ENCODE results near the gene ROR1.

The ROR1 gene

DNA sequence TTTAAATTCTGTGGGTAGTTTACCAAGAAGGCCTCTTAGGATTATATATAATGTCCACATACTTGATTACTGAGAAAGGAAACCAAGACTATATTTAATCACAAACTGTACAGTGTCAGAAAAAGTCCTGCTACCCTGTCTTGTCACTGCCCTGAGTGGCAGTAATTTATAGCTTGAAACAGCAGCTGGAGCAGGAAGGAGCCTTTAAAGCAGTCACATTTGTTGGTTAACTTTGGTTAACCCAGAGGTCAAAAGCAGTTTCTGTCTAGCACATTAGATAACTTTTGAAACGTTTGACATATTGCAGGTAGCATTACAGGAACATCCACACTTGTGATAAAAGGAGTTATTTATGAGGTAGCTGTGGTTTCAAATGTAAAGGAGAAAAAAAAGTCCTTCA, 161.7 kb downstream of the ROR1 start:
- DNase-seq = no peak
- intact Hi-C loops (cut with DNase I) = no loop called here

GRCh38 chr1:63936276-63936675, 162.5 kb downstream of the ROR1 start:
- no peak for DNase-seq
- intact Hi-C loops (cut with DNase I) = no loop called here

GRCh38 chr1:63936801-63937200, 163.0 kb downstream of the ROR1 start:
- intact Hi-C loops (cut with DNase I) = no loop called here
- DNase-seq = no peak

- intact Hi-C loops (cut with DNase I) = no loop called here
- no peak for DNase-seq
These were observed 163.7 kb downstream of the ROR1 start for GRCh38 chr1:63937461-63938022.

- intact Hi-C loops (cut with DNase I) = no loop called here
- no peak for DNase-seq
These were observed 166.6 kb downstream of the ROR1 start for GRCh38 chr1:63940440-63940839.

GRCh38 chr1:63943393-63943792, 169.6 kb downstream of the ROR1 start:
- intact Hi-C loops (cut with DNase I) = no loop called here
- no peak for DNase-seq

- no peak for DNase-seq
- intact Hi-C loops (cut with DNase I) = no loop called here
These were observed 172.1 kb downstream of the ROR1 start for GRCh38 chr1:63945943-63946342.

DNA sequence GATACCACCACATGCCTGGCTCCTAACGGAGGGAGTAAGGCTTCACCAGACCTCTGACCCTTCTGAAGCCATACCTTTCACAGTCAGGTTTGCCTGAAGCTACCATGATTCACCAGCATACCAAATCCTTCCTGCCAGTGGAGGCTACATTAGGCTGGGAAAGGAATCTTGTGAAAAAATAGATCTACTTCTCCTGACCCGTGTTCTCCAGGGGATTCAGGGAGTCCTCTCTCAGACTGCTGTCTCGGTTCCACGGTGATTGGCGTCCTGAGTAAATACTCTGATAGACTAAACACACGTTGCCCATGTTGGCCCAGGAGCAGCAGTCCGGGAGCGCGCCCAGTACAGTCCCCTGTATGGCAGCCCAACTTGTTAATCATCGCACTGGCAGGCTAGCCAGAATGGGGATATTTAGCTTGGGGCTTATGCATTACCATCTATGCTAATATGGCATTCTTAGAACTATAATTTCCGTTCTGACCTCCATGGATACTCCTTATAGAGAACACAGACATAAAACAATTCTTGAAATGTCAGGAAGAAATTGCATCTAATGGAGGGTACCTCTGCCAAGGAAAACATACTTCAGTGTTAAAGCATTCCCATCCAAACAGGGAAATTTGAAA, 173.2 kb downstream of the ROR1 start:
- DNase-seq = no peak

GRCh38 chr1:63947904-63948303, 174.1 kb downstream of the ROR1 start:
- intact Hi-C loops (cut with DNase I) = no loop called here
- no peak for DNase-seq

More for the DNA sequence above, 173.2 kb downstream of the ROR1 start:
- intact Hi-C loops (cut with DNase I) = no loop called here

DNA sequence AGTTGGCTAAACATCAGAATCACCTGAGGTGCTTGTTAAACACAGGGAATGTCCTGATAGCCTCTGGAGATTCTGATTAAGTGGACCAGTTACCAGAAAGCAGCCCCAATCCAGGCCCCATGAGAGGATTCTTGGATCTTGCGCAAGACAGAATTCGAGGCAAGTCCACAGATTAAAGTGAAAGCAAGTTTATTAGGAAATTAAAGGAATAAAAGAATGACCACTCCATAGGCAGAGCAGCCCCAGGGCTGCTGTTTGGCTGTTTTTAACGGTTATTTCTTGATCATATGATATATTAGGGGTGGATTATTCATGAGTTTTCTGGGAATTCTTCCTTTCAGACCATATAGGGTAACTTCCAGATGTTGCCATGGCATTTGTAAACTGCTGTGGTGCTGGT, 176.2 kb downstream of the ROR1 start:
- intact Hi-C loops (cut with DNase I) = no loop called here

DNA sequence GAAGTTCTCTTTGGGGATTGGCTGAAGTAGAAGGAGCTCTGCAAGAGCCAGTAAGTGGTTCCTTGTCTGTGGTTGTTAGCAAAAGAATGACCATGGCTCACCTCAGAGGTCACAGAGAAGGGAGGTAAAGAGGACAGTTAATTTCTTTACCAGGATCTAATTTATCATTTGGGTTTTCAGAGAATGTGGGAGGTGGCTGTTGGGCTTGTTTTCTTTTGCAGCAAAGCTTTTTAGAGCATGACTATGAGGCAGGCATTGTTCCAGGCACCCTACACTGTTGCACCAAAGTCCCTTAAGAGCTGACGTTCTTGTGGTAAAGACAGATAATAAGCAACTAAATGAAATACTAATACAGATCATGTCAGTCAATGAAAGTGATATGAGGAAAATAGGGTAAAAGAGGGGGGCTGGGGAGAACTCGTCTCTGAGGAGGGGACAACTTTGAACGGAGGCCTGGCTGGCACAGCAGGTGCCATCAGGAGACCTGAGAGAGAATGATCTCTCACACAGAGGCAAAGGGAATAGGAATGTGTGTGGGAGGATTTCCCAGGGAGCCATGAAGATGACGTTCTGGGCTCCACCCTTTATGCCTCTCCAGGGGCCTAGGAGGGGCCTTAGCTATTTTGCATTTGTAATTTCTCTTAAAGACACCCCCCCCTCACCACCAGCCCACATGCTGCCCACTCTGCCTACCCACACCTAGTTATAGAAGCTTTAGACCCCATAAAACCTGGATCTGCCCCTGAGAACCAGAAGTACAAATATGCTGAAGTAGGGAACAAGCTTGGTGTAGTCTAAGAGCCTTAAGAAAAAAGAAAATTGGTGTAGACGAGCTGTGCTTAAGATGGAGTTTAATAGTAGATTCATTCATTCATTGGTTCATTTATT, 177.5 kb downstream of the ROR1 start:
- intact Hi-C loops (cut with DNase I) = no loop called here

More for the DNA sequence above, 176.2 kb downstream of the ROR1 start:
- no peak for DNase-seq

GRCh38 chr1:63954187-63954586, 180.4 kb downstream of the ROR1 start:
- intact Hi-C loops (cut with DNase I) = no loop called here
- no peak for DNase-seq

More for the DNA sequence above, 177.5 kb downstream of the ROR1 start:
- no peak for DNase-seq

- intact Hi-C loops (cut with DNase I) = no loop called here
- DNase-seq = no peak
These were observed 181.7 kb downstream of the ROR1 start for GRCh38 chr1:63955370-63956145.

DNA sequence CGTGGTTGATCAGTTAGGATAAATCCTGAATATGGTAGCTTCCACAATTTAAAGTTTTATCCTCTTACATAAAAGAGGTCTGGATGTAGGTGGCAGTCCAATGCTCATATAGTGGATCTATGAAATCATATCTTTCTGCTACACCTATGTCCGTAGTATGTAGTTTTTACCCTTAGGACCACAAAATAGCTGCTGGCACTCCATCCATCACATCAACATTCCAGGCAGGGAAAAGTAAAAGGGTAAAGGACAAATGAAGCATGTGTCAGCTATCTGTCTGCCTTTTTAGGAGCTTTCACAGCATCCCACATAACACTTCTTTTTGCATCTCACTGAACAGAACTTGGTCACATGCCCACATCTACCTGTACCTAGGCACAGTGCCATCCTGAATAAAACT, 184.7 kb downstream of the ROR1 start:
- intact Hi-C loops (cut with DNase I) = no loop called here
- no peak for DNase-seq

GRCh38 chr1:63960326-63960725, 186.5 kb downstream of the ROR1 start:
- no peak for DNase-seq
- intact Hi-C loops (cut with DNase I) = no loop called here

DNA sequence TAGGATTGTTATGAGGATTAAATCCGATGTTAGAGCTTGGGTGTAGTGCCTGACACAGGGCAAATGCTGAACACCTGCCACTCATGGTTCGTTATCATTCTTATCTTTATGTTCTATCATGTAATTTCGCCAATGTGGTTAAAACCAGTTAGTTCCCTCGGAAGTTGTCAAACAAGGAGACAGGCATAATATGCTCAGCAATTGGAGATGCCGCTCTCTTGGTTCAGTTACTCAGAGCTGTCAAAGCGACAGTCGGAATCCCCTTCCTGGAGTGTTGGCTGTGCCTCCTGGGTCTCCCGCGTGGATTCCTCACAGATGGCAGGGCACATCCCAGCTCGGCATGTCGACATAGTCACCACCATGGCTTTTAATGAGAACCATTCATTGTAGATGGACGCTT, 192.2 kb downstream of the ROR1 start:
- no peak for DNase-seq
- intact Hi-C loops (cut with DNase I) = no loop called here

GRCh38 chr1:63967901-63968300, 194.1 kb downstream of the ROR1 start:
- intact Hi-C loops (cut with DNase I) = no loop called here
- no peak for DNase-seq

DNA sequence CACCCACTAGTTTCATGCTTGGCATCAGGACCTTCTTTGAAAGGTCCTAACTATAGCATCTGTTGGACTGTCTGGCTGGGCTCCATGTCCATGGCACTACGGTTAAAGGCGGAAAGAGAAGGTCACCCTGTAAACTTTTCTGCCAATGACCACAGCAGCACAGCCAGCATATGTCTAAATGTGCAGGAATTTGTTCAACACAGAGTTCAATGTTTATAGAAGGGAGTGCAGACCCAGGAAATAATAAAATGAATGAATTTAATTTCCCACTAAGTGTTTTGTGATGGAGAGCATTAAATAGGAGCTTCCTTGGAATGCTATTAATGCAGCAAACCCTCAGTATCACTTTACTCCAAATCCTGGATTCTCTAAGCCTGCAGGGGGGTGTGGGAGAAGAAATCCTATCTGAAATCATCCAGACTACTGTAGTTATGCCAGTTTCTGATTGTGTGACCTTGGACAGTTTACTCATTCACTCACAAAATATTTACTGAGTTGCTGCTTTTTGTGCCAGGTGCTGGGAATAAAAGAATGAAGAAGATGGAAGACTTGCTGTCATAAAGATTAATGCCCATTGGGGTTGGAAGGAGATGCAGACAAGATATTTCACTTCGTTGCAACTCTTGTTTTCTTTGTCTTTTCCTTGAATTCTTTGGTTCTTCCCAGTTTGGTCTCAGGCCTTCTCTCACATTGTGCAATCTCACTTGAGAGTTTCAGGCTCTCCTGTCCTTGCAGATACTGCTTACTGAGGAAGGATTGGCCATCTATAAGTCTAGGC, 195.0 kb downstream of the ROR1 start:
- intact Hi-C loops (cut with DNase I) = no loop called here
- no peak for DNase-seq

GRCh38 chr1:63969441-63969901, 195.7 kb downstream of the ROR1 start:
- intact Hi-C loops (cut with DNase I) = no loop called here
- peak in 25 of 42 donors; percentile 4 to 80 (median 36) for DNase-seq

Data from head of caudate nucleus (tissue), 42 donors.